Stomach (tissue), 9 donors: Measurements from ENCODE around the gene ITPKB. TPM values are rescaled to one million over a fixed set of nuclear protein-coding genes. Genes with fewer than 3 reads are reported as not detected.

Experiments used
- DNase-seq, 2 donors: peaks; one replicate each; pipeline versions ENCODE4 v3.0.0 to v3.0.0-alpha.2; 2013 to 2019
- H3K27ac ChIP-seq, 5 donors: fragments of 200-600 bp in 4 of 5; sonication (generic) in 4 of 5; one replicate each; pipeline ENCODE4 v1.5.1; 2013 to 2019; ENCODE audit warnings: mild to moderate bottlenecking in 1 of 5, moderate library complexity in 1 of 5
- H3K27me3 ChIP-seq, 3 donors: fragments of 200-600 bp; sonication (generic); one replicate each; pipeline ENCODE4 v1.5.1; 2017 to 2019; ENCODE audit warnings: mixed run types in 1 of 3
- H3K36me3 ChIP-seq, 4 donors: fragments of 200-600 bp; sonication (generic); 1 replicate in 3 of 4; 2 replicates in 1 of 4; pipeline ENCODE4 v1.5.1; 2016 to 2019
- H3K4me1 ChIP-seq, 4 donors: fragments of 200-600 bp; sonication (generic); one replicate each; pipeline ENCODE4 v1.5.1; 2016 to 2019
- H3K4me3 ChIP-seq, 4 donors: fragments of 200-600 bp; sonication (generic) in 3 of 4; one replicate each; pipeline ENCODE4 v1.5.1; 2016 to 2019; ENCODE audit warnings: mild to moderate bottlenecking in 1 of 4
- H3K9me3 ChIP-seq, 4 donors: fragments of 200-600 bp; sonication (generic); one replicate each; pipeline ENCODE4 v1.5.1; 2016 to 2019
- EP300 ChIP-seq: sonication (generic); formaldehyde crosslinking; IDR thresholded peaks from one replicate; pipeline ENCODE4 v1.6.1; 2017; ENCODE audit warnings: antibody characterized with exemption
- POLR2A ChIP-seq, 4 donors: fragments of 450-650 bp; IDR thresholded peaks; one replicate each; pipeline ENCODE4 v1.6.1; 2016; ENCODE audit warnings: antibody characterized with exemption in 4 of 4, control low read depth in 2 of 4, mild to moderate bottlenecking in 1 of 4, moderate library complexity in 1 of 4
- POLR2AphosphoS5 ChIP-seq, 3 donors: sonication (generic); formaldehyde crosslinking; IDR thresholded peaks; one replicate each; pipeline ENCODE4 v1.6.1; 2016; ENCODE audit warnings: antibody characterized with exemption in 3 of 3
- WGBS, 5 donors: extraction: QIAGEN DNeasy Blood & Tissue Kit in 3 of 5; methylation state at CpG; one replicate each; pipeline versions ENCODE4 v1.1.5 to v1.1.7; 2013 to 2018; 5-methylcytosine and 5-hydroxymethylcytosine counted together
- intact Hi-C: fragments of 100-400 bp; cut with DNase I; formaldehyde crosslinking; loops from one replicate; pipeline ENCODE4 v1.15.1; 2023; ENCODE audit warnings: low total_unique reads
- polyA plus RNA-seq, 3 donors: library from polyadenylated mRNA; stranded (reverse); fragments of 200-250 nt; gene quantifications; one replicate each; pipeline ENCODE4 v1.2.3, GENCODE V29; 2013
- total RNA-seq, 5 donors: library from RNA; depleted of rRNA; stranded (reverse); fragments of >200 nt; gene quantifications; one replicate each; pipeline versions ENCODE4 v1.1.0 to v1.2.3, GENCODE V29; 2014 to 2016
- TF ChIP-seq, protein P1 (sequence below), 7 experiments: fragments of 450-650 bp in 4 of 7; fragments of 200-600 bp in 3 of 7; sonication (generic) in 3 of 7; IDR thresholded peaks; one replicate each; pipeline ENCODE4 v1.5.1; 2016 to 2019; ENCODE audit warnings: antibody characterized with exemption in 7 of 7, control low read depth in 2 of 7, mild to moderate bottlenecking in 1 of 7
- donor health status: healthy with polysubstance abuse.
- donor health status: Bipolar disorder and iron deficiency.
- donor health status: healthy.

Gene ITPKB
- total and polyA plus RNA-seq, 8 donors = 3.8 to 38.8 (median 19.1) TPM

DNA sequence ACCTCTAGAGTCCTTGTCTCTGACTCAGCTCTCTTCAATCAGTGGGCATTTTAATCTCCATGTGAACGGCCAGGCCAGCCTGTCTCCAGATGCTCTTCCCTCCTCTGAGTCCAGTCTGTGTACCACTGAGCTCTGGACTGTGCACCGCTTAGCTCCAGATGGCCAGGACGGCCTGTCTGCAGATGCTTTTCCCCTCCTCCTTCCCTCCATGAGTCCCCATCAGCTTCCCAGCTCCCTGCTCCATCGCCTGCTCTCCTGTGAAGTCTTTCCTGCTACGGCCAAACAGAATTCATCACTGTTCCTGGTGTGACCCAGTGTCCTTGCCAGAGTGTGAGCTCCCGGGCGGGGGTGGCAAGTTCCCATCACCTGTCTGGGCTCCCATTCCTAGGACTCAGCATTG, 148.5 kb downstream of the ITPKB start:
- H3K36me3 ChIP-seq = no peaks in the 10 kb centered on the region
- 84 to 93% (median 86%) methylated on average over 7 of the region's 7 CpGs for WGBS, 5 donors
- H3K4me3 ChIP-seq = no peak overlapping the region
- no peaks in the 10 kb centered on the region for H3K4me1 ChIP-seq
- no peaks in the 10 kb centered on the region for H3K27me3 ChIP-seq
- H3K27ac ChIP-seq = no peak overlapping the region
- DNase-seq = peak in 1 of 2 donors; percentile 34
- intact Hi-C loops = no loop called here
- peaks cover 0 to 4% (median 0%) of the 10 kb centered on the region in 4 donors for H3K9me3 ChIP-seq
- TF ChIP-seq EP300 = no peak
- TF ChIP-seq, protein P1, sequence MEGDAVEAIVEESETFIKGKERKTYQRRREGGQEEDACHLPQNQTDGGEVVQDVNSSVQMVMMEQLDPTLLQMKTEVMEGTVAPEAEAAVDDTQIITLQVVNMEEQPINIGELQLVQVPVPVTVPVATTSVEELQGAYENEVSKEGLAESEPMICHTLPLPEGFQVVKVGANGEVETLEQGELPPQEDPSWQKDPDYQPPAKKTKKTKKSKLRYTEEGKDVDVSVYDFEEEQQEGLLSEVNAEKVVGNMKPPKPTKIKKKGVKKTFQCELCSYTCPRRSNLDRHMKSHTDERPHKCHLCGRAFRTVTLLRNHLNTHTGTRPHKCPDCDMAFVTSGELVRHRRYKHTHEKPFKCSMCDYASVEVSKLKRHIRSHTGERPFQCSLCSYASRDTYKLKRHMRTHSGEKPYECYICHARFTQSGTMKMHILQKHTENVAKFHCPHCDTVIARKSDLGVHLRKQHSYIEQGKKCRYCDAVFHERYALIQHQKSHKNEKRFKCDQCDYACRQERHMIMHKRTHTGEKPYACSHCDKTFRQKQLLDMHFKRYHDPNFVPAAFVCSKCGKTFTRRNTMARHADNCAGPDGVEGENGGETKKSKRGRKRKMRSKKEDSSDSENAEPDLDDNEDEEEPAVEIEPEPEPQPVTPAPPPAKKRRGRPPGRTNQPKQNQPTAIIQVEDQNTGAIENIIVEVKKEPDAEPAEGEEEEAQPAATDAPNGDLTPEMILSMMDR (IDR thresholded peaks at IDR 0.05) = no peak
- TF ChIP-seq POLR2AphosphoS5 (IDR thresholded peaks at IDR 0.05) = no peak
- TF ChIP-seq POLR2A (IDR thresholded peaks at IDR 0.05) = no peak

DNA sequence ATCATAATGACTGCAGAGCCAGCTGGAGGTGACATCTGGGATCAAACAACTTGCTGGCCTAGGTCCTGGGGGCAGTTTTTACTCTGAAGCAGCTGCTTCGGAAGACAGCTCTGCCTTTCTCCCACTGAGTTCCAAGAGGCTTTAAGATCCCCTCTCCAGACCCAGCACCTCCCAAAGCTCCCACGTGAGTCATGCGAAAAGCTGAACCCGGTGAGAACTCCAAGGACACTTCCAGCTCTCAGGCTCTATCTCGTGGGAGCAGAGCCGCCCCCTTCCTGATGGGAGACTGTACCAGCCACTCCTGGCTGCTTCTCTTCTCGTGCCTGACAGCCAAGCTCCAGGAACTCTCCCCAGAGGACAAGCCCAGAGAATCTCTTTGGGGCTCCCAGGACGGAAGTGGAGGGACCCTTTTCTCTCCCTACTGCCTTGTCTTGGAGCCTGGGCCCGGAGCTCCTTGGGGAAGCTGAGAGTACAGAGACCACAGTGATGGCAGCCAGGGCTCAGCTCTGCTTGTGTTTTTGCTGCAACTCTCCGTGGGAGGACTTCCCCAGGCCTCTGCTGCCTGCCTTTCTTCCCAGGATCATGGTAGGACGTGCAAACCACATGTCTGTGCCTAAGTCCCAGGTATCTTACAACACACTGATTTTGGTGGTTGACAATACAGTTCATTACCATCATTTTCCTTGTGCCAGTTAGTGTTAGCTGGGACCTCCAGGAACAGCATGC, 149.9 kb downstream of the ITPKB start:
- intact Hi-C loops = no loop called here
- no peak overlapping the region for H3K4me3 ChIP-seq
- no peaks in the 10 kb centered on the region for H3K27me3 ChIP-seq
- no peak for DNase-seq
- no peaks in the 10 kb centered on the region for H3K36me3 ChIP-seq
- TF ChIP-seq EP300 (no peak), POLR2AphosphoS5 (IDR thresholded peaks at IDR 0.05) (no peak), POLR2A (IDR thresholded peaks at IDR 0.05) (no peak)
- TF ChIP-seq, protein P1 (IDR thresholded peaks at IDR 0.05) = no peak
- no peaks in the 10 kb centered on the region for H3K4me1 ChIP-seq
- peak overlapping the region in 3 of 5 donors; percentile 20 to 58 (median 28) for H3K27ac ChIP-seq
- 58 to 73% (median 68%) methylated on average over 11 of the region's 11 CpGs for WGBS, 5 donors
- no peaks in the 10 kb centered on the region for H3K9me3 ChIP-seq

DNA sequence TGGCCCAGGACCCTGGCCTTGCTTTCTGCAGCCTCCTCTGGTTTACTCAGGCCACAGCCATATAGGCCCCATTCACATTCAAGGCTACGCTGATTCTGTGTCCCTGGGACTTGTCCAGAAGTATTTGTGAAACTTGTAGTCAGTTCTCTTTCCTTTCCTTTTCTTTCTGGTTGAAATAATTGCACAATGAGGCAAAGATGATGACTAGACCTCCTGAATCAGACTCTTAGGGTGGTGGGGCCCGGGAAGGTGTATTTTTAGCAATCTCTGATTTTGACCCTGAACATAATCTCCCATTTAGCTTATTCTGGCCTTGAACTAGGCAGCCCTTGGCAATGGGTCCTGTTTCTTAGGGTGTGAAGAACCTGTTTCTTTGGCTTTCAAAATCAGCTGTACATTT, 150.6 kb downstream of the ITPKB start:
- Histone ChIP-seq H3K27me3 (no peaks in the 10 kb centered on the region), H3K4me1 (no peaks in the 10 kb centered on the region), H3K9me3 (no peaks in the 10 kb centered on the region), H3K36me3 (no peaks in the 10 kb centered on the region), H3K27ac (peak overlapping the region in 2 of 5 donors; percentile 28 to 58), H3K4me3 (no peak overlapping the region)
- DNase-seq = no peak
- TF ChIP-seq, protein P1 (IDR thresholded peaks at IDR 0.05) = no peak
- TF ChIP-seq POLR2A (IDR thresholded peaks at IDR 0.05) (no peak), EP300 (no peak), POLR2AphosphoS5 (IDR thresholded peaks at IDR 0.05) (no peak)
- intact Hi-C loops = no loop called here
- WGBS, 5 donors = 77 to 84% (median 83%) methylated on average over 2 of the region's 2 CpGs

DNA sequence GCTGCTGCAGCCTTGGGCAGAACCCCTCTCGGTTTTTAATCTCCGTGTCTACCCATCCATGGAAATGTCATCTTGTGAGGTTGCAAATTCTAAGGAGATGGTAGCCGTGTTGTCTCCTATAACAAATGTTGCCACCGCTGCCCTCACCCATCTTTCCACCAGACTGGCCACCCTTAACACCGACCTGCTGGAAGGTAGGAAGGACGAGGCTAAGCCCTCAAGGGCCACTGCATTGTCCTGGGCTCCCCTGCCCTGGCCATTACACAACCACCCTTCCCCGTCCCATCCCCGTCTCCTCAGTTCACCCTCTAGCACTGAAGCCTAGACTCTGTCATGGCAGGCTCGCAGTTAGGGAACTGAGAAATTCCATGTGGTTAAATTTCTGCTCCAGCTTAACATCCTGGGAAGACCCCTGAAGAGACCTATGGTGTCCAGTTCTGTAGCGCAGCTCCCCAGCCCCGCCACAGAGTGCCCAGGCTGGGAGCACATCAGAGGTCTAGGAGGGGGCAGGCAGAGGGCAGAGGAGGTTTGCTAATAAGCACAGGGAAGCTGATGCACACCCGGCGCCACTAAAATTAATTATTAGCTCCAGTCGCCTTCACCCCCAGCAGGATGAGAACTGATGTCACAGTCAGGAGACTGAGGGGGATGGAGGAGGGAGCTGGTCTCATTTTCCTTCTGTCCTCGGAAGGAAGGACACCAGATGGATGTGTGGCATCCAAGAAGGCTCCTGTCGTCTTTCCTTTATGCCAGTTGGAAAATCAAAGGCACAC, 152.2 kb downstream of the ITPKB start:
- WGBS, 5 donors = 72 to 80% (median 75%) methylated on average over 16 of the region's 16 CpGs
- intact Hi-C loops = no loop called here
- Histone ChIP-seq H3K27me3 (no peaks in the 10 kb centered on the region), H3K27ac (no peak overlapping the region), H3K9me3 (no peaks in the 10 kb centered on the region), H3K4me3 (no peak overlapping the region), H3K4me1 (no peaks in the 10 kb centered on the region), H3K36me3 (no peaks in the 10 kb centered on the region)
- DNase-seq = no peak
- no peak for TF ChIP-seq POLR2AphosphoS5 (IDR thresholded peaks at IDR 0.05)
- TF ChIP-seq POLR2A (IDR thresholded peaks at IDR 0.05) = no peak
- TF ChIP-seq EP300 = no peak
- TF ChIP-seq, protein P1 (IDR thresholded peaks at IDR 0.05) = no peak
